ENCODE data around the gene PLA2G1B.

The PLA2G1B gene

GRCh38 chr12:120367233-120367923 is 39.8 kb upstream of the PLA2G1B start:
- no peaks in the 10 kb centered on the region for H4K20me1 ChIP-seq (ENCODE audit: insufficient read depth, low read length)
- no peaks in the 10 kb centered on the region for H3K79me2 ChIP-seq (ENCODE audit: insufficient read depth, low read length)
- no peak for TF ChIP-seq EZH2 (IDR thresholded peaks at IDR 0.05; ENCODE audit: borderline replicate concordance, low read depth, low read length, severe bottlenecking)
- peak; percentile 55 for TF ChIP-seq CTCF (IDR thresholded peaks at IDR 0.05; ENCODE audit: borderline replicate concordance, extremely low read depth, low read length, poor library complexity, severe bottlenecking)
- H3K4me2 ChIP-seq (ENCODE audit: insufficient read depth, low read length), result no peak overlapping the region
- H3K36me3 ChIP-seq (ENCODE audit: insufficient read depth, low read length), result no peaks in the 10 kb centered on the region
- DNase-seq, result no peak
- no peak overlapping the region for H3K27ac ChIP-seq (ENCODE audit: low read length)
- H3K27me3 ChIP-seq (ENCODE audit: insufficient read depth, low read length, poor library complexity), result peaks cover 14% of the 10 kb centered on the region
- no peaks in the 10 kb centered on the region for H3K4me1 ChIP-seq (ENCODE audit: insufficient read depth, low read length)
- no peak for ATAC-seq (ENCODE audit: insufficient read depth, low read depth)
- no peak overlapping the region for H3K9ac ChIP-seq (ENCODE audit: low read depth, low read length)
- no peak overlapping the region for H2AFZ ChIP-seq (ENCODE audit: low read depth, low read length)
- H3K4me3 ChIP-seq (ENCODE audit: low read depth in 1 of 2, low read length in 2 of 2), result no peak overlapping the region
- H3K9me3 ChIP-seq (ENCODE audit: insufficient read depth, low read length, severe bottlenecking), result no peaks in the 10 kb centered on the region

- DNase-seq (no peak), ATAC-seq (ENCODE audit: insufficient read depth, low read depth) (no peak)
- H4K20me1 ChIP-seq (ENCODE audit: insufficient read depth, low read length), result no peaks in the 10 kb centered on the region
- H3K9ac ChIP-seq (ENCODE audit: low read depth, low read length), result no peak overlapping the region
- no peak overlapping the region for H2AFZ ChIP-seq (ENCODE audit: low read depth, low read length)
- TF ChIP-seq CTCF (IDR thresholded peaks at IDR 0.05; ENCODE audit: borderline replicate concordance, extremely low read depth, low read length, poor library complexity, severe bottlenecking) (no peak), EZH2 (IDR thresholded peaks at IDR 0.05; ENCODE audit: borderline replicate concordance, low read depth, low read length, severe bottlenecking) (no peak)
- no peak overlapping the region for H3K4me2 ChIP-seq (ENCODE audit: insufficient read depth, low read length)
- H3K4me1 ChIP-seq (ENCODE audit: insufficient read depth, low read length), result no peaks in the 10 kb centered on the region
- H3K27ac ChIP-seq (ENCODE audit: low read length), result no peak overlapping the region
- H3K9me3 ChIP-seq (ENCODE audit: insufficient read depth, low read length, severe bottlenecking), result no peaks in the 10 kb centered on the region
- H3K79me2 ChIP-seq (ENCODE audit: insufficient read depth, low read length), result no peaks in the 10 kb centered on the region
- no peak overlapping the region for H3K4me3 ChIP-seq (ENCODE audit: low read depth in 1 of 2, low read length in 2 of 2)
- H3K36me3 ChIP-seq (ENCODE audit: insufficient read depth, low read length), result no peaks in the 10 kb centered on the region
- peaks cover 14% of the 10 kb centered on the region for H3K27me3 ChIP-seq (ENCODE audit: insufficient read depth, low read length, poor library complexity)
These were observed 39.3 kb upstream of the PLA2G1B start for GRCh38 chr12:120366845-120367232.

- DNase-seq (no peak), ATAC-seq (ENCODE audit: insufficient read depth, low read depth) (no peak)
- H3K79me2 ChIP-seq (ENCODE audit: insufficient read depth, low read length), result no peaks in the 10 kb centered on the region
- no peaks in the 10 kb centered on the region for H3K4me1 ChIP-seq (ENCODE audit: insufficient read depth, low read length)
- no peak overlapping the region for H3K4me2 ChIP-seq (ENCODE audit: insufficient read depth, low read length)
- no peaks in the 10 kb centered on the region for H3K9me3 ChIP-seq (ENCODE audit: insufficient read depth, low read length, severe bottlenecking)
- H4K20me1 ChIP-seq (ENCODE audit: insufficient read depth, low read length), result no peaks in the 10 kb centered on the region
- TF ChIP-seq CTCF (IDR thresholded peaks at IDR 0.05; ENCODE audit: borderline replicate concordance, extremely low read depth, low read length, poor library complexity, severe bottlenecking) (no peak), EZH2 (IDR thresholded peaks at IDR 0.05; ENCODE audit: borderline replicate concordance, low read depth, low read length, severe bottlenecking) (no peak)
- no peak overlapping the region for H3K27ac ChIP-seq (ENCODE audit: low read length)
- H3K9ac ChIP-seq (ENCODE audit: low read depth, low read length), result no peak overlapping the region
- peaks cover 11% of the 10 kb centered on the region for H3K27me3 ChIP-seq (ENCODE audit: insufficient read depth, low read length, poor library complexity)
- no peak overlapping the region for H2AFZ ChIP-seq (ENCODE audit: low read depth, low read length)
- no peaks in the 10 kb centered on the region for H3K36me3 ChIP-seq (ENCODE audit: insufficient read depth, low read length)
- no peak overlapping the region for H3K4me3 ChIP-seq (ENCODE audit: low read depth in 1 of 2, low read length in 2 of 2)
These were observed 38.7 kb upstream of the PLA2G1B start for GRCh38 chr12:120366341-120366705.
